NCI-H1436 (cell line): ENCODE measurements around the gene JUN.

Experiments used
- DNase-seq: peaks from one replicate; lab custom pipeline; 2025; lab: John Stamatoyannopoulos, UW

JUN gene

GRCh38 chr1:58783993-58784757, at the start of gene JUN:
Gene JUN, minus strand, starts transcription at chr1:58784047. Its CDS starts 977 bp downstream, at chr1:58783070.
- peak; percentile 96 for DNase-seq

GRCh38 chr1:58833166-58833565, 49.3 kb upstream of the JUN start:
- no peak for DNase-seq

- no peak for DNase-seq
Measured at GRCh38 chr1:58830291-58830690, 46.4 kb upstream of the JUN start.

- no peak for DNase-seq
Measured at GRCh38 chr1:58829866-58830265, 46.0 kb upstream of the JUN start.

GRCh38 chr1:58827298-58827697, 43.5 kb upstream of the JUN start:
- no peak for DNase-seq

GRCh38 chr1:58824753-58825389, 41.0 kb upstream of the JUN start:
- no peak for DNase-seq

GRCh38 chr1:58823481-58824010, 39.7 kb upstream of the JUN start:
- no peak for DNase-seq

- DNase-seq = no peak
Measured at GRCh38 chr1:58821309-58821708, 37.5 kb upstream of the JUN start.

- DNase-seq = no peak
Measured at GRCh38 chr1:58818976-58819375, 35.1 kb upstream of the JUN start.

- no peak for DNase-seq
Measured at GRCh38 chr1:58818075-58818474, 34.2 kb upstream of the JUN start.

- DNase-seq = no peak
Measured at GRCh38 chr1:58816747-58817221, 32.9 kb upstream of the JUN start.

GRCh38 chr1:58816072-58816746, 32.4 kb upstream of the JUN start:
- peak; percentile 55 for DNase-seq

GRCh38 chr1:58815686-58816071, 31.8 kb upstream of the JUN start:
- DNase-seq = no peak

GRCh38 chr1:58815069-58815685, 31.3 kb upstream of the JUN start:
- no peak for DNase-seq

- DNase-seq = no peak
Measured at GRCh38 chr1:58814251-58815068, 30.6 kb upstream of the JUN start.

- DNase-seq = no peak
Measured at GRCh38 chr1:58813801-58814200, 30.0 kb upstream of the JUN start.

GRCh38 chr1:58813361-58813760, 29.5 kb upstream of the JUN start:
- no peak for DNase-seq

- no peak for DNase-seq
Measured at GRCh38 chr1:58812926-58813325, 29.1 kb upstream of the JUN start.

GRCh38 chr1:58812468-58812867, 28.6 kb upstream of the JUN start:
- no peak for DNase-seq

- DNase-seq = no peak
Measured at GRCh38 chr1:58811303-58811702, 27.5 kb upstream of the JUN start.

GRCh38 chr1:58809325-58810010, 25.6 kb upstream of the JUN start:
- no peak for DNase-seq
